GM18870 (cell line): ENCODE measurements around the gene NDUFS7.

Experiments
- ATAC-seq: cut with Tn5 transposase; IDR thresholded peaks from one replicate; pipeline ENCODE4 v1.9.1; 2021; ENCODE audit warnings: moderate library complexity; ENCODE audit not compliant: unreplicated experiment

The NDUFS7 gene

DNA sequence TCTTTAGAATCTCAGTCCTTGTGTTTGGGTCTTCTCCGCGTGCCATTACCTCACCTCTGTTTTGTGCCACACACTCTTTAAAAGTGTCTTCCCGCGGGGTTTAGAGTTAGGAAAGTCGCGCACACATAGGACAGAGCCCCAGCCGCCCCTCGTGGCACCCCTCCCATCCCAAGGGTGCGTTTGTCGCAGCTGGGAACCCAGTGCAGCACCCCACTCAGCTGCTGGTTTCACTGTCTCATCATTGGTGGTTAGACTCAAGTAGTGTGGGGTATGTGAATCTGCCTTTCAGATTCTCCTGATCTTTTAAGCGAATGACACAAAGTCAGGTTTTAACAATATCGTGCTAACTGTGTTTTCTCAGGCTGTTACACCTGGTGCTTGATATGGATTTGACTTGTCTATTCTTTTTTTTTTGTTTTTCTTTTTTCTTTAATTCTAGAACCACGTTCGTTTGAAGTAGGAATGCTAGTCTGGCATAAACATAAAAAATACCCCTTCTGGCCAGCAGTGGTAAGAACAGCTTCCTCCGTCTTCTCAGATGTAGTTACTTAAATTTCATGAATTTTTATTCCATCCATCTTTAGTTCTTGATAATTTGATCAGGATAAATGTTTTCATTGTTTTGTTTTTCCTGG lies 19.5 kb upstream of the NDUFS7 start:
- no peak for ATAC-seq

DNA sequence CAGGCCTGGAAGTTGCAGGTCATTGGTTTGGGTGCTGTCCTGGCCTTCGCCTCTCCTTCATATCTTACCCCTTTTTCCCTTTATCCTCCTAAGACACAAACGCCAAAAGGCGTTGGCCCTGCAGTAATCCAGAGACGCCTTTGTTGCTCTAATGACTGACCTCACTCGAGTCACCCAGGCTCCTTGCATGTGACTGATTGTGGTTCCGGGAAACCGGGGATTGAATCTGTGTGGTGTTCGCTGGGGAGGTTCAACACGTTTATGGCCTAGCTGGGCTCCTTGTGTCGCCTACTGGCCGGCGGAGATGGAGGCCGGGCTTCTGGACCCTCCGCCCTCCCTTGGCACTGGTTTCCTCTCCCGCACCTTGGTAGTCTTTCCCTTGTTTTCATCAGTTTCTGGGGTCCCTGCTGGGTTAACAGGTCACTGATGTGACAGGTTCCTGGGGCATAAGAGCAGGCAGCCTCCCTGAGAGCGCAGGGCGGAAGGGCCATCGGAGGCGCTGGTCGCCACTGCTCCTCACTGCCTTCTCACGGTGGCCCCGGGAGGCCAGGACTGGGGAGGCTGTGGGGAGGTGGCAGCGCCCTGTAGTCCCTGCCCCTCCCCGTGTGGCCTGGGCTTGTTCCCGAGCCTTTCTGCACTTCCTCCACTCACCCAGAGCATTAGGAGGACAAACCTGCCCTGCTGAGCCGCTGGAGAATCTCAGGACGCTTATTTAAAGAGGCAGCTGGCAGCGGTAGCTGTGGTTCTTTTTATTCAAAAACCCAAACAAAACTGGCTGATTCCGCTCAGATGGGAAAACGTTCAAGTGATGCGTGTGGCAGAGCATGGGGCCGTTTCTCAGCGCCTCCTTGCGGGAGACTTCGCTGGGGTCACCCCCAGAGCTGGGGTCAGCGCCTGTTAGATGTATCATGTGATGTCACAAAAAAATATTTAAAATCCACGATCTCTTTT lies 18.1 kb upstream of the NDUFS7 start:
- no peak for ATAC-seq

- no peak for ATAC-seq
Observed at GRCh38 chr19:1366296-1366695, 17.4 kb upstream of the NDUFS7 start.

DNA sequence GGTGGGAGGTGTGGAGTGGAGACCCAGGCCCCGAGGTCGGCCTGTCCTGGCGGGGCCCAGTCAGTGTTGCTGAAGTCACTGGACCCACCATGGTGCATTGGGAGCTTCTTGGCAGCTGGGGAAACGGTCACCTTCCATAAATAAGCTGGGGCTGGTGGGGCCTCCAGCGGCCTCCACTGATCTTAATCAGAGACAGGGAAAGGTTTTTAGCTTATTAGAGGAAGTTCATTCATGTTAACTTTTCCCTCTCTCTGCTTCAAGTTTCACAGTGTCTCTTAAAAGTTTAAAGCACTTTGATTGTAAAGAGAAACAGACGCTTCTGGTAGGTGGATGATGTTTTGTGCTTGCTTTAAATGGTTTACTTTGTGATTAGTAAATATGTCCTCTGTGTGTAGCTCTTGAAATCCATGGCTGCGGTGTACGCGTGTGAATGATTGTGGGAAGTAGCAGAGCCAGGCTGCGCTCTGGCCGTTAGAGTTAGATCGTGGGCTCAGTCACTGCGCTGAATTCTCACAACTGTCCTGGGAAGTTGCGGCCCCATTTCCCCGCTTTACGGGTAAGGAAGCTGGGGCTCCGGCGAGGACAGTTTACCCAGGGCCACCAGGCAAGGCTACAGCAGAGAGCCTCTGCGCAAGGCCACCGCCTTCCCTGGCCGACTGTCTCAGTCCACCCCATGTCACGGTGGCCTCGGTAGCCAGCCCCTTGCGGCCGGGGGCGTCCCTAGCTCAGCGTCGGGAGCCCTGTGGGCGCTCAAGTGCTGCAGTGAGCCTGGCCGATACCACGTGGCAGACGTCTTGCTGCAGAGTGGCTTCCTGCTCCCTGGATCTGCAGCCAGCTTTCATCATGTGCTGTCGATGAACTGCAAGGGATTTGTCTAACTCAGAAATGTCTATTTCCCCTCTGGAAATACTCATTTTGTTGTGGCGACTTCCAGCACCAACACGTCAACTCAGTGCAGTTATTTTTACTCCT lies 16.5 kb upstream of the NDUFS7 start:
- ATAC-seq, result no peak

DNA sequence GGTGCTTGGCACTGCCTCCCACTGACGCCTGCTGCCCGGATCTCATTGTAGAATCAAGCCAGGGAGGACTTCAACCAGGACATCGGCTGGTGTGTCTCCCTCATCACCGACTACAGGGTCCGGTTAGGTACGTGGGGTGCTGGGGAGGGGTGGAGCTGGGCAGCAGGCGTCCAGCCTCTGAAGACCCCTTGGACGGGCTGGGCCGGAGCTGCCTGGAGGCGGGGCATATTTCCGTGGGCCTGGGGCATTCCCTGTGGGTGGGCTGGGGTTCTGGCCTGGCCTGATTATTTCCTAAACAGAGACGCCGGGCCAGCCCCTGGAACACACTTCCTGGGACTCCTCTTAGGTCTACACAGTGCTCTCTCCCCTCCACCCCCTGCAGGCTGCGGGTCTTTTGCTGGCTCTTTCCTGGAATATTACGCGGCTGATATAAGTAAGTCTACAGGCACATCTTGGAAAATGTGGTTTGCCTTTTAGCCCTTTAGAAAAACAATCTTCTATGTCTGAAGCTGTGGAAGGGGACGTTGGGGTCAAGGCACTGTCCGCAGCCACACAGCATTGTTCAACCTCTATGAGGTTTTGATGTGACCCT lies 14.4 kb upstream of the NDUFS7 start:
- ATAC-seq, result no peak

DNA sequence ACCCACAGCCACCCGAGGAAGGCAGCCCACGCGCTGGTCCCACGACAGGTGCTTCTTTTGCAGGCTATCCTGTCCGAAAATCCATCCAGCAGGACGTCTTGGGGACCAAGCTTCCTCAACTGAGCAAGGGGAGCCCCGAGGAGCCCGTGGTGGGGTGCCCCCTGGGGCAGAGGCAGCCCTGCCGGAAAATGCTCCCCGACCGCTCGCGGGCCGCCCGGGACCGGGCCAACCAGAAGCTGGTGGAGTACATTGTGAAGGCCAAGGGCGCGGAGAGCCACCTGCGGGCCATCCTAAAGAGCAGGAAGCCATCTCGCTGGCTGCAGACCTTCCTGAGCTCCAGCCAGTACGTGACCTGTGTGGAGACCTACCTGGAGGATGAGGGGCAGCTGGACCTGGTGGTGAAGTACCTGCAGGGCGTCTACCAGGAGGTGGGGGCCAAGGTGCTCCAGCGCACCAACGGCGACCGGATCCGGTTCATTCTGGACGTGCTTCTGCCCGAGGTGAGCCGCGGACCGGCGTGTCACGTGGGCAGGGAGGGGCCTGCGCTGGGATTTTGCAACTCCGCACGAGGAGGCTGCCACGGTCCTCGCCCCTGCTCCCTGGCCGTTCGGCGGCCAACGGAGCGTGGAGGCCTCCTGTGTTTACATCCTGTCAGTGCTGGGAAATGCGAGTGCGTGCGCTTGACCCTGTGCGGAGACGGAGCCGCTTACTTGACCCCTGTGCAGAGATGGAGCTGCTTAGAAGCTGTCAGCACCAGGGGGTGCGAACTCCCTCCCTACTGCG lies 12.9 kb upstream of the NDUFS7 start:
- no peak for ATAC-seq

- ATAC-seq, result no peak
Observed at GRCh38 chr19:1373042-1373533, 10.6 kb upstream of the NDUFS7 start.

DNA sequence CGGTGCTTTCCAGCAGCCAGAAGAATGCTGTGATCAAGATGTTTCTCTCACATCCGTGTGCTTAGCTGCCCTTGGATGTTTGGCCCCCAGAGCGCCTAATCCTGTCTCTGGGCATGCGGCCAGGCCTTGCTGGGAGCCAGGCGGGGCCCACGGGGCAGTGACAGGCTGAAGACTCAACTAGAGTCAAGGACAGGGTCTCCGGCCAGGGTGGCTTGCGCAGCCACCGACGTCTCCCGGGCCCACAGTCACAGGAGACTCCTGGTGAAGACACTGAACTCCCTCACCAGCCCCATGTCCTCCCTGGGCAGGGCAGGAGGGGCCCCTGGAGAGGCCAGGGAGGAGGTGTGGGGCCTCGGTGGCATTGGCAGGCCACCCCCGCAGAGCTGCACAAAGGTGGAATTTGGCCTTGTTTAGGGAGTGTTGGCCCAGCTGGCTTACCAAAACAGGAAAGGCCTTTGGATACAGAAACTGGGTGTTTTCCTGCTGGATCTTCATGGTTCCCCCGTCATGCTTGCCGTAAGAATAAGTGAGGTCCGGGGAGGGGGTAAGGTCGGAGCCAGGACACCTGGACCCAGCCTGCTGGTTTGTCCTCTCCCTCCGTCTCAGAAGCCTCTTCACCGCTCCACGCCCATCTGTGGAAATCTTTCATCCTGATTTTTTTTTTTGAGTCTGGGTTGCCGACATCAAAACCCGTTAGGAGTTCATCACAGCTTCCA lies 10.0 kb upstream of the NDUFS7 start:
- ATAC-seq, result no peak

DNA sequence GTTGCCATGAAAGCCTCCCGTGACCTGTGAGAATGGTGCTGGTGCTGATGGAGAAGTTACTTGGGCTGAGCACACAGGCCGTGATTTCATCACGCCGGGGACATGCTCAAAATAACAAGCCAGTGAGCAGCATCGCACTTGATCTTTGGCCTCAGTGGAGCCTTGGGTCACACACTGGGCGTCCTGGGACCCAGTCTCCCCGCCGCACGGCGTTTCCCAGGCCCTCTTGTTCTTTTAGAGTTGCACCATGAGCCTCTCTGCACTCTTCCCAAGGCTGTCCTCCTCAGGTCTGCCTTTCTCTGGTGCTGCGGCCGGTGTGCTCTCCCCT lies 9.5 kb upstream of the NDUFS7 start:
- ATAC-seq, result no peak

GRCh38 chr19:1376415-1376805 lies 7.3 kb upstream of the NDUFS7 start:
- ATAC-seq, result no peak

- no peak for ATAC-seq
Observed at GRCh38 chr19:1377176-1377964, 6.3 kb upstream of the NDUFS7 start.

GRCh38 chr19:1377965-1378785 lies 5.5 kb upstream of the NDUFS7 start:
- ATAC-seq, result no peak

DNA sequence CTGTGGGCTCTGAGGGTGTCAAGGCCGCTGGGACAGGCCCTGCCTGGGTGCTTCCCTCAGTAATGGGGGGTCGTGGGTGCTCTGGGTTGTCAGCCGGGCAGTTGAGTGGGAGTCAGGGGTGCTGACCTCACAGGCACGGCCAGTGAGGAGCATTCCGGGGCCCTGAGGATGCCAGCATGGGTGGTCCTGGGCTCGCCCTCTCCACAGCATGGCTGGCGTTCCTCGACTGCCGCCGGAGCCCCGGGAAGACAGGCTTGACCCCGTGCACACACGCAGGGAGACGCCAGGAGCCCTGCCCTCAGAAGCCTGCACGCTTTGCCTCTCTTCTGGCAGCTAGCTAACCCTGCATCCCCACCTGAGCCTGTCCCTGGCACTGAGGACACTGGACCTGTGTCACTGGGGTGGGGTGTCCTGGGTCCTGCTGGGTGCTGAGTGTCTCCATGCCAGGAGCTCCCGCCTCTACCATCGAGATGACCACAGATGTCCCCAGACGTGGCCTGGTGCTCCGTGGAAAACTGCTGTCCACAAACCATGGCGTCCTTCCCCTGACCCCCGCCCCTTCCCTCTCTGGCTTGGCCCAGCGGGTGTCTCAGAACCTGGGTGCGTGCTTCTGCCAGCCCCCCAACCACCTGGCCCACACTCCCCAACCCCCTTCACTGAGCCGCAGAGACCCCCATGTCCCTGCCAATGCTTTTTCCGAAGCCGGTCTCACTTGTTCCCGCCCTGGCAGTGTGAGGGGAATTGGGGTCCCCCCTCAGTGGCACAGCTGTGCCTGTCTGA lies 4.4 kb upstream of the NDUFS7 start:
- ATAC-seq, result no peak

DNA sequence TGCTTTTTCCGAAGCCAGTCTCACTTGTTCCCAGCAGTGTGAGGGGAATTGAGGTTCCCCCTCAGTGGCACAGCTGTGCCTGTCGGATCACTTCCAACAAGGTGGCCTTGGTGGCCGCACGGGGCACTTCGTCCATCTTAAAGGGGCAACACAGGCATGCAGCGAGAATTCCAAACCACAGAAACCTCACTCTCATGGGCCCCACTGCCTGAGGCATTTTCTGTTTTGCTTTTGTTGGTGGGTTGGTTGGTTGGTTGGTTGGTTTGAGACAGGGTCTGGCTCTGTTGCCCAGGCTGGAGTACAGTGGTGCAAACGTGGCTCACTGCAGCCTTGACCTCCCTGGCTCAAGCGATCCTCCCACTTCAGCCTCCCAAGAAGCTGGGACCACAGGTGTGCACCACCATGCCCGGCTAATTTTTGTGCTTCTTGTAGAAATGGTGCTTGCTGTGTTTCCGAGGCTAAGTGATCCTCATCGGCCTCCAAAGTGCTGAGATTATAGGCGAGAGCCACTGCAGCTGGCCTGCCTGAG lies 3.7 kb upstream of the NDUFS7 start:
- ATAC-seq, result no peak

- no peak for ATAC-seq
Observed at GRCh38 chr19:1382250-1382649, 1.5 kb upstream of the NDUFS7 start.

DNA sequence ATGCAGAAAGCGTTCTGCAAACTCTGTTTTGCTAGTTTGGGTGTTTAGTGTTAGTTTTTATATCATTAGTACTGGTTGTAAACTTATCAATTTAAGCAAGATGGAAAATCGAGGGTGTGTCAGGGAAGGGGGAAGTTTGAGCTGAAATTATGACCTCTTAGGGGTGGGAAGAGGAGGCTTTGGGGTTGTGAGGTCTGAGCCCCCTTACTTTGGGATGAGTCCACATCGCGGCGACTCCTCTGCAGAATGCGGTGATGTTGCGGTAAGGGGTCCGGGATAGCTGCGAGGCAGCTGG lies 743 bp upstream of the NDUFS7 start:
- ATAC-seq, result no peak

- no peak for ATAC-seq
Observed at GRCh38 chr19:1384085-1384462, 367 bp downstream of the NDUFS7 start.
